Suprapubic skin (tissue), 4 donors: ENCODE results near the gene RANGRF. TPM values are rescaled to one million over a fixed set of nuclear protein-coding genes. Genes with fewer than 3 reads are reported as not detected.

Source experiments
- DNase-seq, 2 donors: peaks; one replicate each; pipeline ENCODE4 v3.0.0-alpha.2; 2019; ENCODE audit warnings: low spot score in 2 of 2
- H3K27ac ChIP-seq: fragments of 200-600 bp; sonication (generic); one replicate; pipeline ENCODE4 v1.5.1; 2019
- H3K27me3 ChIP-seq: fragments of 200-600 bp; sonication (generic); one replicate; pipeline ENCODE4 v1.5.1; 2019
- H3K36me3 ChIP-seq: fragments of 200-600 bp; sonication (generic); one replicate; pipeline ENCODE4 v1.5.1; 2019
- H3K4me1 ChIP-seq: fragments of 200-600 bp; sonication (generic); one replicate; pipeline ENCODE4 v1.5.1; 2019
- H3K4me3 ChIP-seq: fragments of 200-600 bp; sonication (generic); one replicate; pipeline ENCODE4 v1.5.1; 2019; ENCODE audit warnings: mild to moderate bottlenecking
- H3K9me3 ChIP-seq: fragments of 200-600 bp; sonication (generic); one replicate; pipeline ENCODE4 v1.5.1; 2019
- CTCF ChIP-seq, 2 donors: fragments of 200-600 bp in 1 of 2; fragments of 450-650 bp in 1 of 2; sonication (generic) in 1 of 2; IDR thresholded peaks; one replicate each; pipeline ENCODE4 v1.5.1; 2016 to 2019; ENCODE audit warnings: antibody characterized with exemption in 2 of 2, mild to moderate bottlenecking in 1 of 2, moderate library complexity in 1 of 2
- EP300 ChIP-seq: sonication (generic); formaldehyde crosslinking; IDR thresholded peaks from one replicate; pipeline ENCODE4 v1.6.1; 2017; ENCODE audit warnings: antibody characterized with exemption
- POLR2A ChIP-seq, 2 donors: fragments of 450-650 bp; IDR thresholded peaks; one replicate each; pipeline ENCODE4 v1.6.1; 2017; ENCODE audit warnings: antibody characterized with exemption in 2 of 2, mild to moderate bottlenecking in 2 of 2, moderate library complexity in 2 of 2
- POLR2AphosphoS5 ChIP-seq, 3 donors: sonication (generic); formaldehyde crosslinking; IDR thresholded peaks; one replicate each; pipeline ENCODE4 v1.6.1; 2017; ENCODE audit warnings: antibody characterized with exemption in 3 of 3
- WGBS: methylation state at CpG from one replicate; pipeline ENCODE4 v1.1.5; 2018; 5-methylcytosine and 5-hydroxymethylcytosine counted together
- total RNA-seq, 4 donors: library from RNA; depleted of rRNA; stranded (reverse); fragments of >200 nt; gene quantifications; one replicate each; pipeline ENCODE4 v1.1.0, GENCODE V29; 2016

Gene RANGRF
- total RNA-seq, 4 donors from 2014 or later = 12.6 to 16.3 (median 13.7) TPM

- H3K27me3 ChIP-seq = no peaks in the 10 kb centered on the region
- H3K4me3 ChIP-seq = peak overlapping the region; percentile 83
- H3K4me1 ChIP-seq = peaks cover 19% of the 10 kb centered on the region
- 47% methylated on average over 9 of the region's 19 CpGs for WGBS
- H3K36me3 ChIP-seq = no peaks in the 10 kb centered on the region
- DNase-seq = no peak
- no peaks in the 10 kb centered on the region for H3K9me3 ChIP-seq
- no peak for TF ChIP-seq EP300
- no peak for TF ChIP-seq POLR2AphosphoS5 (IDR thresholded peaks at IDR 0.05)
- no peak for TF ChIP-seq POLR2A (IDR thresholded peaks at IDR 0.05)
- TF ChIP-seq CTCF (IDR thresholded peaks at IDR 0.05) = no peak
- peak overlapping the region; percentile 88 for H3K27ac ChIP-seq
These were observed 677 bp upstream of the RANGRF start for GRCh38 chr17:8287651-8288335.

GRCh38 chr17:8289103-8289397 lies 580 bp downstream of the RANGRF start:
- Histone ChIP-seq H3K27me3 (no peaks in the 10 kb centered on the region), H3K9me3 (no peaks in the 10 kb centered on the region), H3K4me1 (peaks cover 19% of the 10 kb centered on the region), H3K27ac (peak overlapping the region; percentile 88), H3K36me3 (no peaks in the 10 kb centered on the region), H3K4me3 (peak overlapping the region; percentile 83)
- DNase-seq = peak in 1 of 2 donors; percentile 85
- TF ChIP-seq EP300 (no peak), POLR2A (IDR thresholded peaks at IDR 0.05) (no peak), POLR2AphosphoS5 (IDR thresholded peaks at IDR 0.05) (no peak), CTCF (IDR thresholded peaks at IDR 0.05) (no peak)
- 2% methylated on average over 13 of the region's 17 CpGs for WGBS

- H3K36me3 ChIP-seq = no peaks in the 10 kb centered on the region
These were observed 1.6 kb downstream of the RANGRF start for GRCh38 chr17:8290043-8290442.

GRCh38 chr17:8292639-8293395 lies 4.3 kb downstream of the RANGRF start:
- WGBS = 74% methylated on average over 5 of the region's 5 CpGs

More at GRCh38 chr17:8290043-8290442, 1.6 kb downstream of the RANGRF start:
- H3K4me3 ChIP-seq = no peak overlapping the region
- DNase-seq = no peak
- no peaks in the 10 kb centered on the region for H3K9me3 ChIP-seq
- no peak overlapping the region for H3K27ac ChIP-seq
- TF ChIP-seq POLR2AphosphoS5 (IDR thresholded peaks at IDR 0.05) = no peak
- TF ChIP-seq POLR2A (IDR thresholded peaks at IDR 0.05) = no peak
- no peak for TF ChIP-seq EP300
- no peak for TF ChIP-seq CTCF (IDR thresholded peaks at IDR 0.05)
- 69% methylated on average over 3 of the region's 3 CpGs for WGBS
- no peaks in the 10 kb centered on the region for H3K27me3 ChIP-seq
- peaks cover 28% of the 10 kb centered on the region for H3K4me1 ChIP-seq

More at GRCh38 chr17:8292639-8293395, 4.3 kb downstream of the RANGRF start:
- H3K4me1 ChIP-seq = peaks cover 33% of the 10 kb centered on the region
- no peak overlapping the region for H3K27ac ChIP-seq
- H3K9me3 ChIP-seq = no peaks in the 10 kb centered on the region
- DNase-seq = no peak
- no peaks in the 10 kb centered on the region for H3K27me3 ChIP-seq
- H3K36me3 ChIP-seq = no peaks in the 10 kb centered on the region
- H3K4me3 ChIP-seq = no peak overlapping the region
- TF ChIP-seq POLR2A (IDR thresholded peaks at IDR 0.05) = no peak
- TF ChIP-seq POLR2AphosphoS5 (IDR thresholded peaks at IDR 0.05) = no peak
- TF ChIP-seq EP300 = no peak
- TF ChIP-seq CTCF (IDR thresholded peaks at IDR 0.05) = no peak
